Panc1 (cell line): ENCODE data around the gene HOXB13. TPM values are rescaled to one million over a fixed set of nuclear protein-coding genes. Genes with fewer than 3 reads are reported as not detected.

Source experiments
- ATAC-seq: fragments of 200-7000 bp; cut with Tn5 transposase; 2 replicates; pipeline ENCODE4 v1.9.1; 2020; ENCODE audit warnings: mild to moderate bottlenecking, moderate library complexity
- BruUV-seq: library from RNA; stranded (reverse); fragments of 400-500 nt; replicated peaks from 2 replicates; lab custom pipeline; 2021; lab: Mats Ljungman, UMichigan
- CTCF ChIA-PET: fragments of 300-600 bp; sonication (Branson Sonifier 250); formaldehyde crosslinking; loops from one replicate; lab custom pipeline; 2022; ENCODE audit warnings: antibody characterized with exemption; lab: Charles Lee
- POLR2A ChIA-PET: fragments of 300-600 bp; sonication (Branson Sonifier 250); formaldehyde crosslinking; loops from one replicate; lab custom pipeline; 2022; ENCODE audit warnings: antibody characterized with exemption; lab: Charles Lee
- DNase-seq: peaks from one replicate; pipeline ENCODE4 v3.0.0-alpha.2; 2010; ENCODE audit warnings: low read depth, low spot score
- H3K27ac ChIP-seq: 2 replicates; pipeline ENCODE4 v1.5.1; 2011; ENCODE audit warnings: mild to moderate bottlenecking, low read length, inconsistent platforms
- H3K27me3 ChIP-seq: fragments of 200-500 bp; sonication (Bioruptor generic); 2 replicates; pipeline ENCODE4 v1.6.0; 2014; ENCODE audit warnings: low read length, inconsistent platforms; ENCODE audit not compliant: control insufficient read depth, insufficient read depth
- H3K36me3 ChIP-seq: fragments of 200-500 bp; sonication (Bioruptor generic); 2 replicates; pipeline ENCODE4 v1.5.1; 2014; ENCODE audit warnings: inconsistent platforms, mild to moderate bottlenecking, low read length, moderate library complexity; ENCODE audit not compliant: control insufficient read depth, insufficient read depth
- H3K4me1 ChIP-seq: 2 replicates; pipeline ENCODE4 v1.5.1; 2011; ENCODE audit warnings: inconsistent platforms, mild to moderate bottlenecking, low read length, moderate library complexity; ENCODE audit not compliant: control insufficient read depth, insufficient read depth
- H3K4me3 ChIP-seq, 2 experiments: 2 replicates each; pipeline ENCODE4 v1.5.1; 2011 to 2012; ENCODE audit warnings: low read depth in 2 of 2, low read length in 2 of 2, mild to moderate bottlenecking in 2 of 2, inconsistent platforms in 1 of 2, moderate library complexity in 1 of 2
- H3K9me3 ChIP-seq: fragments of 200-500 bp; sonication (Bioruptor generic); 2 replicates; pipeline ENCODE4 v1.5.1; 2014; ENCODE audit warnings: low read depth, mild to moderate bottlenecking, inconsistent platforms, low read length, moderate library complexity; ENCODE audit not compliant: control insufficient read depth, insufficient read depth
- CTCF ChIP-seq: fragments of 450-650 bp; IDR thresholded peaks from 2 replicates; pipeline ENCODE4 v1.5.1; 2017; ENCODE audit warnings: mild to moderate bottlenecking
- POLR2AphosphoS5 ChIP-seq: IDR thresholded peaks from 2 replicates; pipeline ENCODE4 v1.6.1; 2012; ENCODE audit warnings: mild to moderate bottlenecking, low read depth, low read length, moderate library complexity
- REST ChIP-seq, 2 experiments: IDR thresholded peaks; 2 replicates each; pipeline ENCODE4 v1.6.1; 2011 to 2012; ENCODE audit warnings: low read depth in 2 of 2, control low read depth in 1 of 2, low read length in 1 of 2, mild to moderate bottlenecking in 1 of 2, moderate library complexity in 1 of 2; ENCODE audit not compliant: insufficient read depth in 1 of 2
- SIN3A ChIP-seq: IDR thresholded peaks from 2 replicates; pipeline ENCODE4 v1.6.1; 2012; ENCODE audit warnings: low read depth, mild to moderate bottlenecking, low read length, moderate library complexity, borderline replicate concordance; ENCODE audit not compliant: insufficient read depth
- TCF7L2 ChIP-seq: IDR thresholded peaks from 2 replicates; pipeline ENCODE4 v1.6.1; 2011; ENCODE audit warnings: mild to moderate bottlenecking, low read depth, low read length, inconsistent platforms
- in situ Hi-C: cut with HindIII; loops from 2 replicates; pipeline ENCODE4 v1.10.0; 2016; ENCODE audit warnings: low sequenced_read_pairs, low pct_unique_long_range_greater_than_20kb
- intact Hi-C: fragments of 100-400 bp; cut with micrococcal nuclease; formaldehyde crosslinking; loops from one replicate; pipeline ENCODE4 v1.10.0; 2022; ENCODE audit not compliant: unreplicated experiment
- total RNA-seq: library from RNA; stranded (reverse); gene quantifications from one replicate; pipeline ENCODE4 v1.2.1, GENCODE V29; 2021; ENCODE audit not compliant: unreplicated experiment

The HOXB13 gene
- total RNA-seq, 1 experiment from 2014 or later = 8.1 TPM

GRCh38 chr17:48719642-48720265 is 8.8 kb downstream of the HOXB13 start:
- POLR2A ChIA-PET = interaction anchor here (0.6 kb wide), 1 partner anchor 666 kb away, joined by 4 read pairs; no protein-coding TSS in a partner anchor
- DNase-seq = no peak
- H3K4me1 ChIP-seq = no peaks in the 10 kb centered on the region; the same call in 1 of the 2 replicates
- H3K4me3 ChIP-seq = no peak overlapping the region
- H3K27me3 ChIP-seq = no peaks in the 10 kb centered on the region
- CTCF ChIA-PET = interaction anchor here (0.6 kb wide), 1 partner anchor 21 kb away, joined by 6 read pairs; no protein-coding TSS in a partner anchor
- H3K36me3 ChIP-seq = no peaks in the 10 kb centered on the region
- no TSS peak for BruUV-seq
- in situ Hi-C loops = no loop called here
- H3K27ac ChIP-seq = no peak overlapping the region
- ATAC-seq = no peak
- no peak for TF ChIP-seq REST (IDR thresholded peaks at IDR 0.05; ENCODE audit: insufficient read depth in 1 of 2, low read depth in 2 of 2, low read length in 1 of 2)
- no peak for TF ChIP-seq SIN3A
- TF ChIP-seq TCF7L2 = no peak
- TF ChIP-seq POLR2AphosphoS5 = no peak
- no peak for TF ChIP-seq CTCF
- intact Hi-C loops = loop anchor here (5.0 kb wide), 1 partner anchor 42 kb away; no protein-coding TSS in a partner anchor
- H3K9me3 ChIP-seq = no peaks in the 10 kb centered on the region

- ATAC-seq = no peak
- Histone ChIP-seq H3K36me3 (no peaks in the 10 kb centered on the region), H3K4me1 (no peaks in the 10 kb centered on the region; the same call in 1 of the 2 replicates), H3K9me3 (no peaks in the 10 kb centered on the region), H3K27ac (no peak overlapping the region), H3K27me3 (no peaks in the 10 kb centered on the region), H3K4me3 (no peak overlapping the region)
- no peak for DNase-seq
- BruUV-seq = no TSS peak
- intact Hi-C loops = no loop called here
- TF ChIP-seq CTCF (no peak), SIN3A (no peak), POLR2AphosphoS5 (no peak), REST (IDR thresholded peaks at IDR 0.05; ENCODE audit: insufficient read depth in 1 of 2, low read depth in 2 of 2, low read length in 1 of 2) (no peak), TCF7L2 (no peak)
- ChIA-PET CTCF (interaction anchor here (0.6 kb wide), 2 partner anchors 22 to 46 kb away, joined by 3 to 6 read pairs; no protein-coding TSS in a partner anchor), POLR2A (interaction anchor here (0.6 kb wide), 1 partner anchor 665 kb away, joined by 4 read pairs; no protein-coding TSS in a partner anchor)
- in situ Hi-C loops = no loop called here
These were observed 9.5 kb downstream of the HOXB13 start for GRCh38 chr17:48718761-48719641.
